Panc1 (cell line): ENCODE data around the gene DIP2C.

Source experiments
- POLR2AphosphoS5 ChIP-seq: IDR thresholded peaks from 2 replicates; pipeline ENCODE4 v1.6.1; 2012; ENCODE audit warnings: mild to moderate bottlenecking, low read depth, low read length, moderate library complexity
- REST ChIP-seq, 2 experiments: IDR thresholded peaks; 2 replicates each; pipeline ENCODE4 v1.6.1; 2011 to 2012; ENCODE audit warnings: low read depth in 2 of 2, control low read depth in 1 of 2, low read length in 1 of 2, mild to moderate bottlenecking in 1 of 2, moderate library complexity in 1 of 2; ENCODE audit not compliant: insufficient read depth in 1 of 2
- SIN3A ChIP-seq: IDR thresholded peaks from 2 replicates; pipeline ENCODE4 v1.6.1; 2012; ENCODE audit warnings: low read depth, mild to moderate bottlenecking, low read length, moderate library complexity, borderline replicate concordance; ENCODE audit not compliant: insufficient read depth
- TF ChIP-seq, protein P1 (sequence below): fragments of 450-650 bp; IDR thresholded peaks from 2 replicates; pipeline ENCODE4 v1.5.1; 2017; ENCODE audit warnings: mild to moderate bottlenecking

GRCh38 chr10:558364-558763, 131.1 kb downstream of the DIP2C start:
- TF ChIP-seq, protein P1, sequence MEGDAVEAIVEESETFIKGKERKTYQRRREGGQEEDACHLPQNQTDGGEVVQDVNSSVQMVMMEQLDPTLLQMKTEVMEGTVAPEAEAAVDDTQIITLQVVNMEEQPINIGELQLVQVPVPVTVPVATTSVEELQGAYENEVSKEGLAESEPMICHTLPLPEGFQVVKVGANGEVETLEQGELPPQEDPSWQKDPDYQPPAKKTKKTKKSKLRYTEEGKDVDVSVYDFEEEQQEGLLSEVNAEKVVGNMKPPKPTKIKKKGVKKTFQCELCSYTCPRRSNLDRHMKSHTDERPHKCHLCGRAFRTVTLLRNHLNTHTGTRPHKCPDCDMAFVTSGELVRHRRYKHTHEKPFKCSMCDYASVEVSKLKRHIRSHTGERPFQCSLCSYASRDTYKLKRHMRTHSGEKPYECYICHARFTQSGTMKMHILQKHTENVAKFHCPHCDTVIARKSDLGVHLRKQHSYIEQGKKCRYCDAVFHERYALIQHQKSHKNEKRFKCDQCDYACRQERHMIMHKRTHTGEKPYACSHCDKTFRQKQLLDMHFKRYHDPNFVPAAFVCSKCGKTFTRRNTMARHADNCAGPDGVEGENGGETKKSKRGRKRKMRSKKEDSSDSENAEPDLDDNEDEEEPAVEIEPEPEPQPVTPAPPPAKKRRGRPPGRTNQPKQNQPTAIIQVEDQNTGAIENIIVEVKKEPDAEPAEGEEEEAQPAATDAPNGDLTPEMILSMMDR: no peak
- no peak for TF ChIP-seq SIN3A
- TF ChIP-seq REST (IDR thresholded peaks at IDR 0.05; ENCODE audit: insufficient read depth in 1 of 2, low read depth in 2 of 2, low read length in 1 of 2): no peak
- no peak for TF ChIP-seq POLR2AphosphoS5
